Right renal cortex interstitium (tissue), 3 donors: Measurements from ENCODE around the gene RCAN3. TPM values are rescaled to one million over a fixed set of nuclear protein-coding genes. Genes with fewer than 3 reads are reported as not detected.
"Not testable (repeated sequence)": the region's sequence is repeated elsewhere in the genome, so short reads cannot be mapped to it uniquely, and the experiment has no call there.

Experiments used
- DNase-seq, 3 donors: peaks; one replicate each; pipeline ENCODE4 v3.0.0-alpha.2; 2013; ENCODE audit warnings: low read depth in 3 of 3, low spot score in 2 of 3
- polyA plus RNA-seq, 3 donors: library from polyadenylated mRNA; unstranded; fragments of 120-200 nt; gene quantifications; one replicate each; pipeline ENCODE4 v1.2.1, GENCODE V29; 2013; ENCODE audit not compliant: insufficient read length in 3 of 3

The RCAN3 gene
- 10 to 100 TPM in 2 of 3 donors, 1 to 10 TPM in 1; 8.6 to 10.9 (median 10.9) TPM for polyA plus RNA-seq

DNA sequence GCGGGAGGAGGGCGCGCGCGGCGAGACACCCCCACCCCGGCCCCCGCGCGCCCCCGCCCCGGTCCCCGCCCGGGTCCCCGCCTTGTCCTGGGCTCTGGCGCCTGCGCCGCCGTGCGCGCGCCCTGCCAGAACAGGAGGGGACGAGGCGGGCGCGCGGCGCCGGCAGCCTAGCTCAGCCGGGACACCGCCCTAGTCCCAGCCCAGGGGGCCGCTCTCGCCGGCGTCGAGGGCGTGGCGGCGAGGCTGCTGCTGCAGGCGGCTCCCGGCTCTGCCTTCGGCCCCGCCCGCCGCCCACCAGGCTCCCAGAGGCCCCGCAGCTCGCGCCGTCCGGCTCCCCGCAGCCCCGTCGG, at the start of gene RCAN3:
Gene RCAN3, plus strand, starts transcription at position 128 of the 350 bp plus-strand sequence. CDS start 11,537 bp downstream, outside the sequence.
- DNase-seq: peak in 2 of 3 donors; percentile 69 to 76

- no peak for DNase-seq
These were observed 49.6 kb upstream of the RCAN3 start for GRCh38 chr1:24452922-24453485.

DNA sequence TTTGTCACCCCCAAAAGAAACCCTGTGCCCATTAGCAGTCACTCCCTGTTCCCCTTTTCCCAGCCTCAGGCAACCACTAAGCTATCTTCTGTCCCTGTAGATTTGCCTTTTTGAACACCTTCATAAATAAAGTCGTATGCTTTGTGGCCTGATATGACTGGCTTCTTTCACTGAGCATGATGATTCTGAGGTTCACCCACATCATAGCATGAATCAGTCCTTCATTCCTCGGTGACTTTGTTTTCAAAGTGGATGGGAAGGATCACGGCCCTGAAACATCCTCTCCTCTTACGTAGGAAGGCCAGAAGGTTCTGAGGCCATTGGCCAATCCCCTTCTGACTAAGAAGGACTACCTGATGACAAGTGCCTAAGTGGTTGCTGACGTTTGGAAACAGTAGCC, 48.0 kb upstream of the RCAN3 start:
- DNase-seq: no peak

DNA sequence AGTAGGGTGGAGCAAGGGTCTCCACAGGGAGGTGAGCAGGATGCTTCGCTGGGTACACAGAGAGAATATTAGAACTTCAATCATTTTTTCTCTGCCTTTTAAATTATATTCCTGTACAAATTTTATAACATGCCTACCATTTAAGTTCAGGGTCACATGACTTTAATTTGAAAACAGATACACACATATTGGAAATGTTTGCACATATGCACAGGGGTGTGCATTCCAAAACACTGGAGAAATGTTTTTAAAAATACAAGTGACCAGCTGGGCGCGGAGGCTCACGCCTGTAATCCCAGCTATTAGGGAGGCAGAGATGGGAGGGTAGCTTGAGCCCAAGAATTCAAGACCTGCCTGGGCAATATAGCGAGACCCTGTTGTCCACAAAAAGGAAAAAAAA, 47.4 kb upstream of the RCAN3 start:
- DNase-seq: no peak

- DNase-seq: no peak
These were observed 44.8 kb upstream of the RCAN3 start for GRCh38 chr1:24457866-24458265.

GRCh38 chr1:24459551-24460266, 42.9 kb upstream of the RCAN3 start:
- no peak for DNase-seq

DNA sequence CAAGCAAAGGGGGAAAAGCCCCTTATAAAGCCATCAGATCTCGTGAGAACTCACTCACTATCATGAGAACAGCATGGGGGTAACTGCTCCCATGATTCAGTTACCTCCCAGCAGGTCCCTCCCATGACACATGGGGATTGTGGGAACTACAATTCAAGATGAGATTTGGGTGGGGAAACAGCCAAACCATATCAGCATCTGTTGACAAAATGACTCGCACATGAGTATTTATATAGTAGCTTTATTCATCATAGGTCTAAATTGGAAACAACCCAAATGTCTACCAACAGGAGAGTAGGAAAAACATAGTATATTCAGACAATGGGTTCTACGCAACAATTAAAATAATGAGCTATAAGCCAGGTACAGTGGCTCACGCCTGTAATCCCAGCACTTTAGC, 40.5 kb upstream of the RCAN3 start:
- DNase-seq: not testable (repeated sequence)

DNA sequence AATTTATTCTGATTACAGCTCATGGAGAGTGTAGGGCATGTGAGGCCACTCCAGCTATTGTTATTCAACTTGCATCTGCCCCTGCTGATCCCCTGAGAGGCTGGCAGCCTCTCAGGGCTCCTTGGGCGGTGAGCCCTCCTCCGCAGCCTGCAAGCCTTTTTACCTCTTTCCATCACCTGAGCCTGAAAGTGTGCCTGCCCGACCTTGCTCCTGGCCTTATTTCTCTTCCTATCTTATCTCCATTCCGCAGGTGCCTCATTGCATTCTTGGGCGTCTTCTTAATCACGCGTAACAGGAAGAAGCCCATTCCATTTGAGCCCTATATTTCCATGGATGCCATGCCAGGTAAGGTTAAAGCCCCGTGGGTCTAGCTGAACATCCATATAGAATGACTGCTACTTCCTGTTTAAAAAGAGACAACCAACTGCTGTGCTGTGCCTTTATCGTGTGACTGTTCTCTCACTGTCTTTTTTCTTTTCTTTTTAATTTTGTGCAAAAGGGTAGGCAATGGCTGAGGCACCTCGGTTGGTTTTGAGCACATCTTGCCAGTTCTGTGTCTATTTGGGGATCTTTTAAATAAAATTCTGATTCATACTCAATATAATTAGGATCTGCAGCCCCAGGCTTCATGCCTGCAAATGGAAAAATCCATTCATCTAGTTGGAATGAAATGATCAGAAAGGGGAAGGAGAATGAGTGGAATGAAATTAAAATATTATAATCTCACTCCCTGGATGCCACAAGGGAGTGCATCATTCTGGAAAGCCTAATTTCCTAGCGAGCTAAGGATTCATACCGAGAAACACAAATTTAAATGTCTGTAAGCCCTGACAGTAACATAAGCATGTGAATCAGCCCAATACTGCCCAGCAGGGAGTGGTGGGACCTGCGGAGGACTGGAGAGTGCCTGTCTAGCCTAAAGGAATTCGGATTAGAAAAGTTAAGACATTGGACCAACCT, 38.6 kb upstream of the RCAN3 start:
- DNase-seq: no peak

DNA sequence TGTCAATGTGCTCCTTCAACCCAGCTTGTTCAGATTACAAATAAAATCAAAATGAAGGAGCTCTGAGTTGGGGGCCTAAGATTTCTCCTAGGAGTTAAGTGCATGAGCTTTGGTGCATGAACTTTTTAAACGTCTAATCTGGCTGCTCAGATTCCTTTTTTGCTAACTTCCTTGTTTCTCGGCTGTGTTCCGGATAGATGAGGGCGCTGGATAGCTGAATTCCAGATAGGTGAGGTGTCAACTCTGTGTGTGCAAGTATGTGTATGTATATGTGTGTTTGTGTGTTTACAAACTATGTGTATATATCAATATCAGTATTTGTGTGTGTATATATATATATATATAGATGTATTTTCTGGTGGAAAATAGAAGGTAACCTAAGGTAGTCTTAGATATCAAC, 37.5 kb upstream of the RCAN3 start:
- no peak for DNase-seq

- DNase-seq: no peak
These were observed 37.0 kb upstream of the RCAN3 start for GRCh38 chr1:24465638-24466037.

GRCh38 chr1:24468685-24469316, 33.8 kb upstream of the RCAN3 start:
- DNase-seq: no peak

- DNase-seq: no peak
These were observed 32.0 kb upstream of the RCAN3 start for GRCh38 chr1:24470592-24470991.

DNA sequence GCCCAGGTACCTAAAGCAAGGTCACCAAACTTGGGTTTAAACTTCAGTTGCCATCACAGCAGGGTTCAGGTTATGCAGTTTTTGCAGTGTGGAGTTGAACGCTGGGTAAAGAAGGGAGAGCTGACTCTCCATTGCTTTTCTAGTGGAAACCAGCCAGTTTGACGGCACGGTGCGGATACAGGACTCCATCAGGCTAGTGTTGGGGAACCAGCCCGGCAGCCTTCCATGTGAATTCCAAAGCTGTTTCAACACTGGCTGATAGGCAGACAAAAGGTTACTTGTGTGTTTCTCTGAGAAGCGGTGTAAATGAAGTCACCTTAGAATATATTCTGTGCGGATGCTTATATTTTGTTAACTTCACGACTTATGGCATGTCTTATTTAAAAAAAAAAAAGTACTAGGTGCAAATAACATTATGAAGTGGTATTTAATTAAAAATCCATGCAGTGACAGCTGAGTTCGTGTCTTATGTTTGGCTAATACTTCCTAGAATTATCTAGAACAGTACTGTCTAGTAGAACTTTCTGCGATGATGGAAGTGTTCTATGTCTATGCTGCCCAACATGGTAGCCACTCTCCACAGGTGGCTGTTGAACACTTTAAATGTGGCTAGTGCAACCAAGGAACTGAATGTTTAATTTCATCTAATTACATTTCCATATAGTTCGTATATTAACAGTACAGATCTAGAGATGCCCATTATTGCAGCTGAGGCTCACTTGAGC, 29.9 kb upstream of the RCAN3 start:
- no peak for DNase-seq

DNA sequence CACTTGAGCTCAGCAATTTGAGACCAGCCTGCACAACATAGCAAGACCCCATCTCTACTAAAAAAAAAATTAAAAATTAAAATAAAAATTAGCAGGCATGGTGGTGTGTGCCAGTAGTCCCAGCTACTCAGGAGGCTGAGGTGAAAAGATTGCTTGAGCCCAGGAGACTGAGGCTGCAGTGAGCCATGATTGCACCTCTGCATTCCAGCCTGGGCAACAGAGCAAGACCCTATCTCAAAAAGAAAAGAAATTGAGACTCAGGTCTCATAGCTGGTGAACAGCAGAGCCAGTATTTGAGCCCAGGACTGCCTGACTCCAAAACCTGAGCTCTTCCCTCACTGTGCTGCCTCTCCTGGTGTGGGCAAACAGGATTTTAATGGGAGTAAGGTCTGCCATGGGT, 28.4 kb upstream of the RCAN3 start:
- no peak for DNase-seq

DNA sequence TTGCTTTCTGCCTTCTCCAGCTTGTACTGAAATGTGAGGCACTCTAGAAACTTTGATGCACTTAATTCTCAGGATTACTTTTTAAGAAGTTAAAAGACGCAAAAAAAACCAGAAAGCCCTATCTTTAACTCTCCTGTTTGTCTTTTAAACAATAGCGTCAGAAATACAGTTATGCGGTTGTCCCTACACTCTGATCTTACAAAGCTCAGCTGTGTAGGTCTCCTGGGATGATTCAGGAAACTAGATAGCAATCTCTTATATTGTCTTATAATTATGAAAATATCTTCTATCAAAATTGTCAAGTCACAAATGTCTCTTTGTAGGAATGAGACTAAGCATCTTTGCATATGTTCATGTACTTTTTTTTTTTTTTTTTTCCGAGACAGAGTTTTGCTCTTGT, 26.9 kb upstream of the RCAN3 start:
- no peak for DNase-seq

GRCh38 chr1:24476571-24476970, 26.1 kb upstream of the RCAN3 start:
- DNase-seq: no peak

GRCh38 chr1:24477309-24477708, 25.3 kb upstream of the RCAN3 start:
- DNase-seq: no peak

GRCh38 chr1:24481101-24481500, 21.5 kb upstream of the RCAN3 start:
- no peak for DNase-seq

- no peak for DNase-seq
These were observed 20.6 kb upstream of the RCAN3 start for GRCh38 chr1:24481843-24482610.

DNA sequence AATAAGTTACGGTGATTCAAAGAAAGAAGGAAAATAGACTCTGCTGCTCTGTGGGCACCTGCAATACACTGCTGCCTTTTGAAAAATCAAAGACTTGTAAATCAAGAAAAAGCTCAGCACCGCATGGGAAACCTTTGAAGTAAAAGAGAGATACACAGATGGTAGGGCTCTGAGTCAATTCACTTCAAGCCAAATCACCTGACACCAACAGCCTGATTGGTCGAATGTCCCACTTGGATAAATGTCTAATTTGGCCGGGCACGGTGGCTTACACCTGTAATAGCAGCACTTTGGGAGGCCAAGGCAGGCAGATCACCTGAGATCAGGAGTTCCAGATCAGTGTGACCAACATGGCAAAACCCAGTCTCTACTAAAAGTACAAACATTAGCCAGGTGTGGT, 19.2 kb upstream of the RCAN3 start:
- DNase-seq: no peak
